Mucosa of descending colon (tissue), 3 donors: ENCODE results near the gene PROC. TPM values are rescaled to one million over a fixed set of nuclear protein-coding genes. Genes with fewer than 3 reads are reported as not detected.

Experiments
- ATAC-seq: fragments of 200-7000 bp; cut with Tn5 transposase; one replicate; pipeline ENCODE4 v1.9.1; 2020; ENCODE audit warnings: mild to moderate bottlenecking, moderate library complexity
- DNase-seq, 3 donors: peaks; one replicate each; pipeline ENCODE4 v3.0.0-alpha.2; 2020
- H3K36me3 ChIP-seq: fragments of 200-600 bp; one replicate; pipeline ENCODE4 v1.8.0; 2021; ENCODE audit warnings: low read depth, mild to moderate bottlenecking
- H3K4me1 ChIP-seq: fragments of 200-600 bp; one replicate; pipeline ENCODE4 v1.8.0; 2021; ENCODE audit warnings: low read depth, mild to moderate bottlenecking
- H3K4me3 ChIP-seq: fragments of 200-600 bp; one replicate; pipeline ENCODE4 v1.8.0; 2021; ENCODE audit warnings: mild to moderate bottlenecking
- H3K9me3 ChIP-seq: fragments of 200-600 bp; one replicate; pipeline ENCODE4 v1.8.0; 2021; ENCODE audit warnings: mild to moderate bottlenecking
- intact Hi-C, 2 donors: fragments of 100-400 bp; cut with DNase I in 1 of 2; cut with micrococcal nuclease in 1 of 2; formaldehyde crosslinking; loops; one replicate each; pipeline versions ENCODE4 v1.11.0 to v1.11.1; 2022; cut with DNase I, micrococcal nuclease
- total RNA-seq, 3 donors: library from RNA; stranded (reverse); fragmentation: NEBNext Ultra II Directional in 2 of 3; extraction: Animal tissue kit (Norgen Biotek cat#: 25700) in 2 of 3; gene quantifications; one replicate each; pipeline versions ENCODE4 v1.2.1 to v1.2.4, GENCODE V29; 2021 to 2023
- TF ChIP-seq, protein P1 (sequence below): fragments of 200-600 bp; IDR thresholded peaks from one replicate; pipeline ENCODE4 v1.8.0; 2022; ENCODE audit warnings: antibody characterized with exemption, mild to moderate bottlenecking
- donor health status: DM: no; HTN: no; CAD: no; lungs with moderate emphysema.
- donor health status: DM: no; HTN: no; CAD: no.
- donor health status: DM: no; HTN: yes; CAD: no.

Gene PROC
- total RNA-seq, 3 donors from 2014 or later: 0.80 to 3.6 (median 0.95) TPM

DNA sequence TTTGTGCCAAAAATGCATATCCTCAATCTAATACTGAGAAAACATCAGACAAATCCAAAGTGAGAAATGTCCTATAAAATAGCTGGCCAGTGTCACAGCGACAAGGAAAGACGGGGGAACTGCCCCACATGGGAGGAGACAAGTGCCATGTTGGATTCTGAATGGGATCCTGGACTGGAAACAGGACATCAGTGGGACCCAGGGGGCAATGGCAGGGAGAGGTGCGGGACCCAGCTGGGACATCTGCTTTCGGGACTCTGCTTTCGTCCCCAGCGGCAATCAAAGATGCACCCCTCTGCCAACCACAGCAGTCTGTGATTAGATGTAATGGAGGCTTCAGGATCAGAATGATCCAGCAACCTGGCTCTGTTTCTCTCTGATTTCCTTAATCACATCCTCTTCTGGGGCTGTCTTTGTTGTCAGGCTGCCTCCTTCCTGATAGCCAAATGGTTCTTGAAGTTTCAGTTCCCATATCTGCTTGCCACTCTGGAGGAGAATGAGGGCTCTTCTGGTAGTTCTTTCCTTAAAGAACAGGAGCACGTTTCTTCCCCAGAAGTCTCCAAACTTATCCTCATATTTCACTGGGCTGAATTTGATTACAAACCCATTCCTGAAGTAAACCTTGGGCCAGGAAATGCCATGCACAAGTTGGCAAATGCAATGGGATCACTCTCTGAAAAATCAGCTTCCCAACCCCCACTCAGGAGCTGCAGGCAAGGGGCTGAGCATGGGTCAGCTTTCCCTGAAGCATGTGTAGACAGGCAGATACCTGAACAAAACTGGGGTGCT, 13.6 kb upstream of the PROC start:
- ATAC-seq: no peak
- H3K4me1 ChIP-seq: peaks cover 42% of the 10 kb centered on the region
- intact Hi-C loops: no loop called here
- H3K4me3 ChIP-seq: no peak overlapping the region
- DNase-seq: no peak
- TF ChIP-seq, protein P1, sequence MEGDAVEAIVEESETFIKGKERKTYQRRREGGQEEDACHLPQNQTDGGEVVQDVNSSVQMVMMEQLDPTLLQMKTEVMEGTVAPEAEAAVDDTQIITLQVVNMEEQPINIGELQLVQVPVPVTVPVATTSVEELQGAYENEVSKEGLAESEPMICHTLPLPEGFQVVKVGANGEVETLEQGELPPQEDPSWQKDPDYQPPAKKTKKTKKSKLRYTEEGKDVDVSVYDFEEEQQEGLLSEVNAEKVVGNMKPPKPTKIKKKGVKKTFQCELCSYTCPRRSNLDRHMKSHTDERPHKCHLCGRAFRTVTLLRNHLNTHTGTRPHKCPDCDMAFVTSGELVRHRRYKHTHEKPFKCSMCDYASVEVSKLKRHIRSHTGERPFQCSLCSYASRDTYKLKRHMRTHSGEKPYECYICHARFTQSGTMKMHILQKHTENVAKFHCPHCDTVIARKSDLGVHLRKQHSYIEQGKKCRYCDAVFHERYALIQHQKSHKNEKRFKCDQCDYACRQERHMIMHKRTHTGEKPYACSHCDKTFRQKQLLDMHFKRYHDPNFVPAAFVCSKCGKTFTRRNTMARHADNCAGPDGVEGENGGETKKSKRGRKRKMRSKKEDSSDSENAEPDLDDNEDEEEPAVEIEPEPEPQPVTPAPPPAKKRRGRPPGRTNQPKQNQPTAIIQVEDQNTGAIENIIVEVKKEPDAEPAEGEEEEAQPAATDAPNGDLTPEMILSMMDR: no peak
- H3K9me3 ChIP-seq: no peaks in the 10 kb centered on the region
- H3K36me3 ChIP-seq: no peaks in the 10 kb centered on the region

DNA sequence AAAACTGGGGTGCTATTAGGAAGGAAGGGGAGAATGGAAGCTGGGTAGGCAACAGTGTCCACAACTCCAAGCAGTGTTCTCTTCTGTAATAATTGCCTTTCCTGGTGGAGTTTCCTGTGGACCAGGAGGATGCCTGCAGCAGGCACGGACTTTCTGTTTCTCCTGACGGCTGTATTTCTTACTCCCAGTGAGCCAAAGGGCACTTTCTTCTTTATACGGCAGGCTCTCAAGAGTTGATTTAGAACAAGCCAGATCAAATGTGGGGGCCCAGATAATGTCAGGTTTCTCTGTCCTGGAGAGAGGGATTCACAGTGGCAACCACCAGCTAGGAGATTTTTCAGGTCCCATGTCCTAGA, 13.0 kb upstream of the PROC start:
- DNase-seq (no peak), ATAC-seq (no peak)
- H3K36me3 ChIP-seq: no peaks in the 10 kb centered on the region
- TF ChIP-seq, protein P1: no peak
- intact Hi-C loops: no loop called here
- peaks cover 39% of the 10 kb centered on the region for H3K4me1 ChIP-seq
- H3K4me3 ChIP-seq: no peak overlapping the region
- H3K9me3 ChIP-seq: no peaks in the 10 kb centered on the region

DNA sequence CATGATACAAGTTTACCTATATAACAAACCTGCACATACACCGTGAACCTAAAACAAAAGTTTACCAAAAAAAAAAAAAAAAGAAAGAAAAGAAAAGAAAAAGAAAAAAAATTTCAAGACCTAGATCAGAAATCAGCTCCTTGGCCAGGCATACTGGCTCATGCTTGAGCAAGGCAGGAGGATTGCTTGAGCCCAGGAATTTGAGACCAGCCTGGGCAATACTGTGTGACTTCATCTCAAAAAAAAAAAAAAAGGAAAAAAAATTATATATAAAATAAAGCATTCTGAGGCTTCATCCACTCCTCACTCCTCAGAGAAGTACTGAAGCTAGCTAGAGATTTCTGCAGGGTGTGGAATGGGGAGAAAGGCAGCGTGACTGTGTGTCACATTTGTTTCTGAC, 11.8 kb upstream of the PROC start:
- H3K4me3 ChIP-seq: no peak overlapping the region
- H3K9me3 ChIP-seq: no peaks in the 10 kb centered on the region
- no peaks in the 10 kb centered on the region for H3K36me3 ChIP-seq
- DNase-seq (no peak), ATAC-seq (no peak)
- intact Hi-C loops: no loop called here
- peaks cover 27% of the 10 kb centered on the region for H3K4me1 ChIP-seq
- TF ChIP-seq, protein P1: no peak

DNA sequence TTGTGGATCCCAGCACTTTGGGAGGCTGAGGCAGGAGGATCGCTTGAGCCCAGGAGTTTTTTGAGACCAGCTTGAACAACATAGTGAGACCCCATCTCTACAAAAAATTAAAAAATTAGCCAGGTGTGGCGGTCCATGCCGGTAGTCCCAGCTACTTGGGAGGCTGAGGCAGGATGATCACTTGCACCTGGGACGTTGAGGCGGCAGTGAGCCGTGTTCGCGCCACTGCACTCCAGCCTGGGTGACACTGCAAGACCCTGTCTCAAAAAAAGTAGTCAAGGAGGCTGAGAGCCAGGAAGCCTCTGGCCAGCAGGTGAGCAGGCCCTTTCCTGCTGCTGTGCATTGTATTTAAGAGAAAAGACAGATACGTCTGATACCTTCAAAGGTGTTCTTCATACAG, 11.1 kb upstream of the PROC start:
- intact Hi-C loops: no loop called here
- no peak for DNase-seq
- H3K36me3 ChIP-seq: no peaks in the 10 kb centered on the region
- no peak overlapping the region for H3K4me3 ChIP-seq
- no peaks in the 10 kb centered on the region for H3K9me3 ChIP-seq
- H3K4me1 ChIP-seq: peaks cover 21% of the 10 kb centered on the region
- ATAC-seq: no peak
- TF ChIP-seq, protein P1: no peak

DNA sequence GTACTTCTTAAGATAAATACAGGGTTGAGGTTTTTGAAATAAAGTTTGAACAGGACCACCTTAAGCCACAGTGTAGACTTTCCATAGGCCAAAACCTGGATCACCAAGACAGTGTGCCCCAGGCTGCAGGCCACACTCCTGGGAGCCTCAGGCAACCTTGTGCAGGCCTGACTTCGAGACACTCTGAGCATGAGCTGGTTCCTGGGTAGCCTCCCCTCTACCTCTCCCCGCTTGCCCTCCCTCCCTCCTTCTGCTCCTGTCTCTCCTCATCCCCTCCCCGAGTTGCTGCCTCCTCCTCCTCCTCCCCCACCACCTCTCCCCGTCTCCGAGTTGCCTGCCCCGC, 10.6 kb upstream of the PROC start:
- DNase-seq: no peak
- Histone ChIP-seq H3K36me3 (no peaks in the 10 kb centered on the region), H3K9me3 (no peaks in the 10 kb centered on the region), H3K4me3 (no peak overlapping the region), H3K4me1 (peaks cover 15% of the 10 kb centered on the region)
- ATAC-seq: peak; percentile 19
- intact Hi-C loops: no loop called here
- TF ChIP-seq, protein P1: no peak
